ENCODE data around the gene CLEC4M. TPM values are rescaled to one million over a fixed set of nuclear protein-coding genes. Genes with fewer than 3 reads are reported as not detected.

The CLEC4M gene
- total RNA-seq, 1 donor from 2014 or later = not detected

- intact Hi-C loops (cut with DNase I) = no loop called here
- H3K27me3 ChIP-seq = peaks cover 7% of the 10 kb centered on the region
- DNase-seq (ENCODE audit: extremely low spot score in 2 of 2) = no peak
Measured at GRCh38 chr19:7731218-7731595, 31.8 kb upstream of the CLEC4M start.

GRCh38 chr19:7731615-7732014 is 31.4 kb upstream of the CLEC4M start:
- Histone ChIP-seq H3K27me3 (peaks cover 7% of the 10 kb centered on the region), H3K4me3 (no peak overlapping the region), H3K9me3 (no peaks in the 10 kb centered on the region), H3K4me1 (no peaks in the 10 kb centered on the region), H3K36me3 (no peaks in the 10 kb centered on the region), H3K27ac (no peak overlapping the region)
- DNase-seq (ENCODE audit: extremely low spot score in 2 of 2) = no peak
- intact Hi-C loops (cut with DNase I) = no loop called here
- TF ChIP-seq CTCF (IDR thresholded peaks at IDR 0.05) (no peak), POLR2AphosphoS5 (IDR thresholded peaks at IDR 0.05; ENCODE audit: insufficient read depth in 1 of 2, low read depth in 1 of 2) (no peak), POLR2A (IDR thresholded peaks at IDR 0.05) (no peak)

More at GRCh38 chr19:7731218-7731595, 31.8 kb upstream of the CLEC4M start:
- no peak overlapping the region for H3K27ac ChIP-seq
- H3K9me3 ChIP-seq = no peaks in the 10 kb centered on the region
- H3K36me3 ChIP-seq = no peaks in the 10 kb centered on the region
- no peak overlapping the region for H3K4me3 ChIP-seq
- TF ChIP-seq POLR2A (IDR thresholded peaks at IDR 0.05) (no peak), POLR2AphosphoS5 (IDR thresholded peaks at IDR 0.05; ENCODE audit: insufficient read depth in 1 of 2, low read depth in 1 of 2) (no peak), CTCF (IDR thresholded peaks at IDR 0.05) (no peak)
- no peaks in the 10 kb centered on the region for H3K4me1 ChIP-seq

DNA sequence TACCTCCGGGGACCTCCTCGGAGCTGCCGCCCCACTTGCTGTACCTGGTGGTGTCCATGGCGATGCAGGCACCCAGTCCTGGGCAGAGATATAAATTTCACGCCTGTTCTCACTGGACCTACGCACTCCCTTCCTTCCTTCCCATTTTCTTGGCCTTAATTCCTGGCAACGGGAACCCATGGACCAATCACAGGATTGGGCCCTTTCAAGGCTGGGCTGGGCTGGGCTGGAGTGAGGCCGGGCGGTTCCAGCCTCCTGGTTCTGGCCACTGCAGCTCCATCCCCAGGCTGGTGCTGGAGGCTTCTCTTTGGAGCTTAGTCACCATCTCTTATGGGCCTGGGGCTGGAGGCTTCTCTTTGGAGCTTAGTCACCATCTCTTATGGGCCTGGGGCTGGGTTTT is 31.0 kb upstream of the CLEC4M start, which contains the start of gene CLEC4G:
Gene CLEC4G (minus strand): TSS at position 66 of the 400 bp plus-strand sequence. CDS start 8 bp downstream, at position 58.
- Histone ChIP-seq H3K36me3 (no peaks in the 10 kb centered on the region), H3K27ac (no peak within 1 kb of the TSS), H3K9me3 (no peaks in the 10 kb centered on the region), H3K4me1 (no peaks in the 10 kb centered on the region), H3K4me3 (no peak within 1 kb of the TSS), H3K27me3 (peaks cover 7% of the 10 kb centered on the region)
- intact Hi-C loops (cut with DNase I) = no loop called here
- no peak for DNase-seq (ENCODE audit: extremely low spot score in 2 of 2)
- TF ChIP-seq POLR2AphosphoS5 (IDR thresholded peaks at IDR 0.05; ENCODE audit: insufficient read depth in 1 of 2, low read depth in 1 of 2) (no peak), CTCF (IDR thresholded peaks at IDR 0.05) (no peak), POLR2A (IDR thresholded peaks at IDR 0.05) (no peak)

- H3K36me3 ChIP-seq = no peaks in the 10 kb centered on the region
- DNase-seq (ENCODE audit: extremely low spot score in 2 of 2) = no peak
- TF ChIP-seq POLR2AphosphoS5 (IDR thresholded peaks at IDR 0.05; ENCODE audit: insufficient read depth in 1 of 2, low read depth in 1 of 2) (no peak), POLR2A (IDR thresholded peaks at IDR 0.05) (no peak), CTCF (IDR thresholded peaks at IDR 0.05) (no peak)
- H3K4me1 ChIP-seq = no peaks in the 10 kb centered on the region
- H3K9me3 ChIP-seq = no peaks in the 10 kb centered on the region
- peaks cover 7% of the 10 kb centered on the region for H3K27me3 ChIP-seq
- no peak overlapping the region for H3K27ac ChIP-seq
- no peak overlapping the region for H3K4me3 ChIP-seq
- intact Hi-C loops (cut with DNase I) = no loop called here
Measured at GRCh38 chr19:7733376-7733775, 29.7 kb upstream of the CLEC4M start.

GRCh38 chr19:7734220-7735203 is 28.5 kb upstream of the CLEC4M start:
- Histone ChIP-seq H3K4me3 (no peak overlapping the region), H3K27ac (no peak overlapping the region), H3K9me3 (no peaks in the 10 kb centered on the region), H3K4me1 (no peaks in the 10 kb centered on the region), H3K27me3 (peaks cover 7% of the 10 kb centered on the region), H3K36me3 (no peaks in the 10 kb centered on the region)
- TF ChIP-seq POLR2AphosphoS5 (IDR thresholded peaks at IDR 0.05; ENCODE audit: insufficient read depth in 1 of 2, low read depth in 1 of 2) = no peak
- TF ChIP-seq CTCF (IDR thresholded peaks at IDR 0.05) = no peak
- no peak for TF ChIP-seq POLR2A (IDR thresholded peaks at IDR 0.05)
- intact Hi-C loops (cut with DNase I) = no loop called here
- no peak for DNase-seq (ENCODE audit: extremely low spot score in 2 of 2)

Measured in vagina (tissue), 2 donors.